Common myeloid progenitor, CD34-positive (primary cell): ENCODE results near the gene ECE2.
"Not testable (repeated sequence)": the region's sequence is repeated elsewhere in the genome, so short reads cannot be mapped to it uniquely, and the experiment has no call there.

Experiments used
- CTCF ChIA-PET: fragments of 350-600 bp; sonication (Branson Sonifier 250); formaldehyde crosslinking; loops from one replicate; lab custom pipeline; 2021; ENCODE audit warnings: antibody characterized with exemption; lab: Charles Lee
- POLR2A ChIA-PET: fragments of 350-600 bp; sonication (Branson Sonifier 250); formaldehyde crosslinking; loops from one replicate; lab custom pipeline; 2021; ENCODE audit warnings: antibody characterized with exemption; lab: Charles Lee
- DNase-seq, 3 donors: peaks; one replicate each; pipeline versions ENCODE4 v3.0.0 to v3.0.0-alpha.2; 2013
- H3K27ac ChIP-seq, 2 experiments: 1 replicate in 1 of 2; 2 replicates in 1 of 2; pipeline ENCODE4 v1.7.0; 2013; ENCODE audit warnings: inconsistent platforms in 2 of 2, low read length in 2 of 2, mild to moderate bottlenecking in 2 of 2, low read depth in 1 of 2, moderate library complexity in 1 of 2; ENCODE audit not compliant: severe bottlenecking in 2 of 2, insufficient read depth in 1 of 2, poor library complexity in 1 of 2
- H3K27me3 ChIP-seq, 5 experiments: replicated peaks in 2 of 5; 1 replicate in 3 of 5; 2 replicates in 2 of 5; pipeline versions ENCODE4 v1.6.1 to v1.7.0; 2013; ENCODE audit warnings: low read length in 4 of 5, mild to moderate bottlenecking in 2 of 5, moderate library complexity in 2 of 5, inconsistent platforms in 1 of 5; ENCODE audit not compliant: insufficient read depth in 5 of 5, control insufficient read depth in 4 of 5
- H3K36me3 ChIP-seq, 4 experiments: 1 replicate in 2 of 4; 2 replicates in 2 of 4; pipeline versions ENCODE4 v1.6.1 to v1.7.0; 2013; ENCODE audit warnings: low read length in 3 of 4, control low read depth in 1 of 4, mild to moderate bottlenecking in 1 of 4; ENCODE audit not compliant: control insufficient read depth in 4 of 4, insufficient read depth in 4 of 4
- H3K4me1 ChIP-seq, 4 experiments: 1 replicate in 3 of 4; 2 replicates in 1 of 4; pipeline versions ENCODE4 v1.6.1 to v1.7.1; 2013; ENCODE audit warnings: low read length in 3 of 4, mild to moderate bottlenecking in 3 of 4, control low read depth in 1 of 4, inconsistent platforms in 1 of 4, moderate library complexity in 1 of 4; ENCODE audit not compliant: control insufficient read depth in 4 of 4, insufficient read depth in 4 of 4; ENCODE audit errors: control extremely low read depth in 1 of 4
- H3K4me3 ChIP-seq, 7 experiments: 1 replicate in 4 of 7; 2 replicates in 3 of 7; pipeline versions ENCODE4 v1.5.1 to v1.7.0; 2013; ENCODE audit warnings: mild to moderate bottlenecking in 7 of 7, low read length in 6 of 7, moderate library complexity in 6 of 7, inconsistent platforms in 2 of 7, low read depth in 2 of 7, control low read depth in 1 of 7; ENCODE audit not compliant: insufficient read depth in 4 of 7, control insufficient read depth in 1 of 7; ENCODE audit errors: extremely low read depth in 1 of 7
- H3K9me3 ChIP-seq, 5 experiments: 1 replicate in 4 of 5; 2 replicates in 1 of 5; pipeline versions ENCODE4 v1.6.1 to v1.7.1; 2013; ENCODE audit warnings: low read length in 4 of 5, mild to moderate bottlenecking in 2 of 5, inconsistent platforms in 1 of 5, low read depth in 1 of 5, moderate library complexity in 1 of 5; ENCODE audit not compliant: control insufficient read depth in 4 of 5, insufficient read depth in 2 of 5; ENCODE audit errors: control extremely low read depth in 1 of 5
- WGBS: methylation state at CpG from one replicate; pipeline ENCODE4 v1.1.5; 2013; ENCODE audit not compliant: insufficient coverage; 5-methylcytosine and 5-hydroxymethylcytosine counted together

ECE2 gene

GRCh38 chr3:184262764-184263179 lies 13.1 kb upstream of the ECE2 start:
- H3K36me3 ChIP-seq: peaks cover 0 to 8% (median 7%) of the 10 kb centered on the region in 4 experiments
- WGBS: 19% methylated on average over 13 of the region's 15 CpGs
- POLR2A ChIA-PET: no interaction called here
- CTCF ChIA-PET: interaction anchor here (1.2 kb wide), 1 partner anchor 35 kb away, joined by 5 read pairs; no protein-coding TSS in a partner anchor
- peak overlapping the region in 1 of 7 experiments; percentile 16 for H3K4me3 ChIP-seq
- H3K27me3 ChIP-seq: peaks cover 9 to 72% (median 18%) of the 10 kb centered on the region in 5 experiments
- peaks cover 0 to 28% (median 22%) of the 10 kb centered on the region in 4 experiments for H3K4me1 ChIP-seq
- H3K27ac ChIP-seq: no peak overlapping the region
- no peaks in the 10 kb centered on the region for H3K9me3 ChIP-seq
- DNase-seq: no peak

GRCh38 chr3:184267249-184267648 lies 8.6 kb upstream of the ECE2 start:
- H3K4me1 ChIP-seq, POLR2A ChIA-PET, H3K27ac ChIP-seq, H3K4me3 ChIP-seq, CTCF ChIA-PET, H3K36me3 ChIP-seq, DNase-seq, H3K9me3 ChIP-seq: not testable (repeated sequence)
- WGBS: no CpG with 5 or more reads among the region's 1 CpG
- peaks cover 7 to 52% (median 12%) of the 10 kb centered on the region in 5 experiments for H3K27me3 ChIP-seq

DNA sequence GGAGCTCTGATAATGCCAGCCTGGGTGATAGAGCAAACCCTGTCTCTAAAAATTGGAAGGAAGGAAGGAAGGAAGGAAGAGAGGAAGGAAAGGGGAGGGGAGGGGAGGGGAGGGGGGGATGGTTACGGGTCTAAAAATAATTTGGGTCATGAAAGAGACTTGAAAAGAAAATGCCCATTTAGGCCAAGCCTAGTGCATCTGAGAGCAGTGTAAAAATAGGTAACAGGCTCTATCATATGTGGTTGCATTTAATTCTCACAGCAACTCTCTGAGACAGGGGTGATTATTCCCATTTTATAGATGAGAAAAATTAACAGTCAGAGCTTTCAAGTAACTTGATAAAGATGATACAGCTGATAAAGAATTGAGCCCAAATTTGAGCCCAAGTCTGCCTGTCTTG lies 3.6 kb upstream of the ECE2 start:
- CTCF ChIA-PET: interaction anchor here (2.7 kb wide), 1 partner anchor 10 kb away, joined by 6 read pairs; no protein-coding TSS in a partner anchor
- 71% methylated on average over 1 of the region's 1 CpG for WGBS
- H3K36me3 ChIP-seq: no peaks in the 10 kb centered on the region
- H3K27me3 ChIP-seq: peaks cover 10 to 58% (median 13%) of the 10 kb centered on the region in 5 experiments
- peaks cover 0 to 4% (median 0%) of the 10 kb centered on the region in 5 experiments for H3K9me3 ChIP-seq
- H3K4me1 ChIP-seq: peaks cover 0 to 7% (median under 1%) of the 10 kb centered on the region in 4 experiments
- H3K27ac ChIP-seq: no peak overlapping the region
- no peak for DNase-seq
- no peak overlapping the region for H3K4me3 ChIP-seq
- POLR2A ChIA-PET: interaction anchor here (0.6 kb wide), 1 partner anchor 466 kb away, joined by 5 read pairs; no protein-coding TSS in a partner anchor

GRCh38 chr3:184275381-184275701 lies 481 bp upstream of the ECE2 start:
- Histone ChIP-seq H3K27me3 (peaks cover 8 to 56% (median 19%) of the 10 kb centered on the region in 5 experiments), H3K4me1 (peaks cover 0 to 7% (median under 1%) of the 10 kb centered on the region in 4 experiments), H3K4me3 (no peak overlapping the region), H3K36me3 (no peaks in the 10 kb centered on the region), H3K9me3 (peaks cover 0 to 4% (median 0%) of the 10 kb centered on the region in 5 experiments), H3K27ac (no peak overlapping the region)
- POLR2A ChIA-PET: no interaction called here
- DNase-seq: no peak
- CTCF ChIA-PET: no interaction called here
- WGBS: 71% methylated on average over 7 of the region's 12 CpGs

GRCh38 chr3:184277366-184277765 lies 1.5 kb downstream of the ECE2 start:
- Histone ChIP-seq H3K9me3 (peaks cover 0 to 4% (median 0%) of the 10 kb centered on the region in 5 experiments), H3K27ac (no peak overlapping the region), H3K36me3 (no peaks in the 10 kb centered on the region), H3K27me3 (peaks cover 8 to 55% (median 17%) of the 10 kb centered on the region in 5 experiments), H3K4me1 (peaks cover 0 to 7% (median under 1%) of the 10 kb centered on the region in 4 experiments), H3K4me3 (no peak overlapping the region)
- DNase-seq: no peak
- POLR2A ChIA-PET: no interaction called here
- WGBS: 93% methylated on average over 6 of the region's 6 CpGs
- CTCF ChIA-PET: no interaction called here

DNA sequence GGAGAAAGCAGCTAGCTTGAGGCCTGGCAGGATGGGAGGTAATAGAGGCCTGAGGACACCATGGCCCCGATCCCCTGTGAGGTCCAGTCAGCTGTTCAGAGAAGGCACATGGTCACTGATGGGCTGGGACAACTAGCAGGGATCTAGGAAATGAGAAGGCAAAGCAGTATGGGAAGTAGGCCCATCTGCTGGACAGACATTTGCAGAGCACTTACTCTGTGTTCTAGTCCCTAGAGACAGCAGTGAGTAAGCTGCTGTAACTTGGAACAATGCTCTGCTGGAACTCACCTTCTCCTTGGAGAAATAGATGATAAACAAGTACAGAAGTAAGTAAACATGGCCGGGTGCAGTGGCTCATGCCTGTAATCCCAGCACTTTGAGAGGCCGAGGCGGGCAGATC lies 7.1 kb downstream of the ECE2 start:
- H3K9me3 ChIP-seq: no peaks in the 10 kb centered on the region
- H3K4me1 ChIP-seq: no peaks in the 10 kb centered on the region
- no peak for DNase-seq
- no peaks in the 10 kb centered on the region for H3K36me3 ChIP-seq
- no peak overlapping the region for H3K4me3 ChIP-seq
- CTCF ChIA-PET: interaction anchor here (0.8 to 2.1 kb wide), 6 partner anchors 10 to 398 kb away, joined by 3 to 8 read pairs (median 6); partner anchors contain the start of gene PARL
- 100% methylated on average over 1 of the region's 4 CpGs for WGBS
- H3K27ac ChIP-seq: no peak overlapping the region
- peaks cover 1 to 20% (median 9%) of the 10 kb centered on the region in 5 experiments for H3K27me3 ChIP-seq
- POLR2A ChIA-PET: no interaction called here

GRCh38 chr3:184283681-184284080 lies 7.9 kb downstream of the ECE2 start:
- no peak overlapping the region for H3K4me3 ChIP-seq
- no peaks in the 10 kb centered on the region for H3K4me1 ChIP-seq
- POLR2A ChIA-PET: no interaction called here
- peaks cover 0 to 14% (median 5%) of the 10 kb centered on the region in 5 experiments for H3K27me3 ChIP-seq
- H3K27ac ChIP-seq: no peak overlapping the region
- WGBS: 98% methylated on average over 8 of the region's 8 CpGs
- H3K9me3 ChIP-seq: no peaks in the 10 kb centered on the region
- no peak for DNase-seq
- CTCF ChIA-PET: interaction anchor here (1.0 to 2.1 kb wide), 4 partner anchors 11 to 399 kb away, joined by 3 to 8 read pairs (median 4); partner anchors contain the start of gene PARL
- no peaks in the 10 kb centered on the region for H3K36me3 ChIP-seq
